SK-N-SH (cell line): ENCODE measurements around the gene VAMP8. TPM values are rescaled to one million over a fixed set of nuclear protein-coding genes. Genes with fewer than 3 reads are reported as not detected.

Source experiments
- CTCF ChIA-PET: fragments of 300-600, 350-600 bp; formaldehyde crosslinking; extraction: SDS; loops from one replicate; lab custom pipeline; 2021; lab: Yijun Ruan, JAX
- POLR2A ChIA-PET: fragments of 350-600 bp; sonication (Branson Sonifier 250); formaldehyde crosslinking; extraction: SDS; loops from one replicate; lab custom pipeline; 2020; ENCODE audit warnings: antibody characterized with exemption, inconsistent platforms; lab: Yijun Ruan, JAX
- DNase-seq: peaks from one replicate; pipeline ENCODE4 v3.0.0; 2012
- H2AFZ ChIP-seq: fragments of 200-600 bp; sonication (generic); 2 replicates; pipeline ENCODE4 v1.8.1; 2016; ENCODE audit warnings: antibody characterized with exemption, mild to moderate bottlenecking, low read depth
- H3F3A ChIP-seq: fragments of 200-600 bp; sonication (generic); replicated peaks from 2 replicates; pipeline ENCODE3; 2016; ENCODE audit warnings: antibody characterized with exemption, mild to moderate bottlenecking; ENCODE audit not compliant: insufficient read depth
- H3K27ac ChIP-seq, 2 experiments: fragments of 200-500 bp in 1 of 2; fragments of 200-600 bp in 1 of 2; sonication (Bioruptor generic) in 1 of 2; sonication (generic), shearing (Covaris generic) in 1 of 2; 2 replicates each; pipeline versions ENCODE4 v1.5.1 to v1.6.1; 2014 to 2016; ENCODE audit warnings: low read depth in 2 of 2, inconsistent platforms in 1 of 2, low read length in 1 of 2, mild to moderate bottlenecking in 1 of 2, mixed read lengths in 1 of 2
- H3K27me3 ChIP-seq: fragments of 200-600 bp; sonication (generic), shearing (Covaris generic); 2 replicates; pipeline ENCODE4 v1.6.1; 2016; ENCODE audit warnings: mixed run types; ENCODE audit not compliant: insufficient read depth
- H3K36me3 ChIP-seq, 2 experiments: fragments of 200-500 bp in 1 of 2; fragments of 200-600 bp in 1 of 2; sonication (Bioruptor generic) in 1 of 2; sonication (generic) in 1 of 2; replicated peaks in 1 of 2; 2 replicates each; pipeline versions ENCODE3 to v1.5.1; 2014 to 2016; ENCODE audit warnings: low read length in 1 of 2, mild to moderate bottlenecking in 1 of 2; ENCODE audit not compliant: insufficient read depth in 2 of 2, control insufficient read depth in 1 of 2
- H3K4me1 ChIP-seq, 2 experiments: fragments of 200-500 bp in 1 of 2; fragments of 200-600 bp in 1 of 2; sonication (Bioruptor generic) in 1 of 2; sonication (generic), shearing (Covaris generic) in 1 of 2; 2 replicates each; pipeline versions ENCODE4 v1.5.1 to v1.6.1; 2014 to 2016; ENCODE audit warnings: low read depth in 1 of 2, low read length in 1 of 2, mixed run types in 1 of 2; ENCODE audit not compliant: insufficient read depth in 2 of 2, control insufficient read depth in 1 of 2
- H3K4me2 ChIP-seq: fragments of 200-600 bp; sonication (generic), shearing (Covaris generic); 2 replicates; pipeline ENCODE4 v1.6.1; 2017; ENCODE audit warnings: mixed run types
- H3K4me3 ChIP-seq, 2 experiments: fragments of 200-500 bp in 1 of 2; fragments of 200-600 bp in 1 of 2; sonication (Bioruptor generic) in 1 of 2; sonication (generic), shearing (Covaris generic) in 1 of 2; 2 replicates each; pipeline versions ENCODE4 v1.5.1 to v1.8.1; 2014 to 2016; ENCODE audit warnings: low read depth in 2 of 2, inconsistent platforms in 1 of 2, low read length in 1 of 2, mild to moderate bottlenecking in 1 of 2, mixed read lengths in 1 of 2, moderate library complexity in 1 of 2
- H3K79me2 ChIP-seq: fragments of 200-600 bp; sonication (generic); 2 replicates; pipeline ENCODE4 v1.8.1; 2017; ENCODE audit warnings: mild to moderate bottlenecking; ENCODE audit not compliant: insufficient read depth
- H3K9ac ChIP-seq: fragments of 200-600 bp; sonication (generic); 2 replicates; pipeline ENCODE4 v1.6.1; 2017; ENCODE audit warnings: mixed run types
- H3K9me2 ChIP-seq: fragments of 200-600 bp; sonication (generic); 2 replicates; pipeline ENCODE4 v1.6.1; 2017; ENCODE audit warnings: mixed run types
- H3K9me3 ChIP-seq: fragments of 200-600 bp; sonication (generic); 2 replicates; pipeline ENCODE4 v1.6.1; 2017; ENCODE audit warnings: mixed run types, mild to moderate bottlenecking, moderate library complexity
- H4K20me1 ChIP-seq: fragments of 200-600 bp; sonication (generic); 2 replicates; pipeline ENCODE4 v1.6.1; 2017; ENCODE audit warnings: mild to moderate bottlenecking, mixed run types; ENCODE audit not compliant: insufficient read depth
- FOXM1 ChIP-seq: IDR thresholded peaks from 2 replicates; pipeline ENCODE4 v1.4.0; 2012; ENCODE audit warnings: low read depth, mild to moderate bottlenecking
- IRF3 ChIP-seq: fragments of 150-350 bp; IDR thresholded peaks from 2 replicates; pipeline ENCODE4 v1.6.1; 2016; ENCODE audit warnings: mild to moderate bottlenecking, low read depth, low read length
- JUND ChIP-seq: IDR thresholded peaks from 2 replicates; pipeline ENCODE4 v1.4.0; 2012
- PBX3 ChIP-seq: IDR thresholded peaks from 2 replicates; pipeline ENCODE4; 2012
- POLR2AphosphoS5 ChIP-seq: IDR thresholded peaks from 2 replicates; pipeline ENCODE4 v1.6.1; 2012; ENCODE audit warnings: low read depth, low read length
- RCOR1 ChIP-seq: fragments of 150-350 bp; IDR thresholded peaks from 2 replicates; pipeline ENCODE4 v1.6.1; 2017; ENCODE audit warnings: antibody characterized with exemption, low read length
- SIN3A ChIP-seq: IDR thresholded peaks from 2 replicates; pipeline ENCODE4 v1.6.1; 2012; ENCODE audit warnings: low read depth, mild to moderate bottlenecking, low read length, moderate library complexity, borderline replicate concordance
- TCF12 ChIP-seq: IDR thresholded peaks from 2 replicates; pipeline ENCODE4 v1.4.0; 2012
- TEAD4 ChIP-seq: IDR thresholded peaks from 2 replicates; pipeline ENCODE4 v1.4.0; 2012; ENCODE audit warnings: mild to moderate bottlenecking, borderline replicate concordance; ENCODE audit not compliant: insufficient read depth
- ZBTB33 ChIP-seq: IDR thresholded peaks from 2 replicates; pipeline ENCODE4 v1.4.0; 2012; ENCODE audit warnings: low read depth, borderline replicate concordance
- WGBS: methylation state at CpG from one replicate; pipeline ENCODE4 v1.1.6; 2017; ENCODE audit warnings: low lambda C conversion rate; 5-methylcytosine and 5-hydroxymethylcytosine counted together
- polyA plus RNA-seq, 3 experiments: library from polyadenylated mRNA; depleted of rRNA; stranded (reverse); fragments of >200 nt; gene quantifications; 2 replicates each; pipeline ENCODE4 v1.2.3, GENCODE V29; 2012

The VAMP8 gene
- polyA plus RNA-seq, 1 of the 3 experiments (the other 2 are of a cell fraction): 0.72 TPM

GRCh38 chr2:85561280-85562212 lies 15.8 kb upstream of the VAMP8 start, which contains the start of gene GGCX (continued):
- TF ChIP-seq ZBTB33 (peak; percentile 38; the same call in 1 of the 2 replicates), SIN3A (peak; percentile 91; the same call in 1 of the 2 replicates), TEAD4 (peak; percentile 50; the same call in 1 of the 2 replicates), POLR2AphosphoS5 (peak; percentile 99), RCOR1 (0 out of 2 replicates have a peak, but pooled peaks have one; percentile 36)

- 80% methylated on average over 5 of the region's 5 CpGs for WGBS
- Histone ChIP-seq H3K27me3 (no peaks in the 10 kb centered on the region), H3K36me3 (no peaks in the 10 kb centered on the region), H4K20me1 (no peaks in the 10 kb centered on the region), H3K9ac (no peak overlapping the region), H3K27ac (no peak overlapping the region), H2AFZ (0 out of 2 replicates have a peak overlapping the region, but pooled peaks have one; percentile 13), H3K4me2 (no peak overlapping the region), H3K4me1 (no peaks in the 10 kb centered on the region; a peak in 2 of 4 replicates)
- CTCF ChIA-PET: no interaction called here
- no peak for DNase-seq
- TF ChIP-seq FOXM1 (no peak), PBX3 (no peak), IRF3 (no peak), JUND (no peak), TCF12 (no peak)
- TF ChIP-seq, all 33 proteins: peak for 0
- Histone ChIP-seq H3K4me3 (no peak overlapping the region), H3K79me2 (peaks cover 19% of the 10 kb centered on the region), H3K9me2 (no peaks in the 10 kb centered on the region), H3K9me3 (no peaks in the 10 kb centered on the region), H3F3A (peaks cover 4% of the 10 kb centered on the region)
- POLR2A ChIA-PET: no interaction called here
Observed at GRCh38 chr2:85564144-85564563, 13.2 kb upstream of the VAMP8 start.
